Epidermal melanocyte (primary cell): ENCODE measurements around the gene ELP1.
A peak's percentile ranks its signal among the peaks of the same experiment; 100 is the strongest.
"Not testable (repeated sequence)": the region's sequence is repeated elsewhere in the genome, so short reads cannot be mapped to it uniquely, and the experiment has no call there.

ENCODE experiments used
- DNase-seq: peaks from one replicate; pipeline ENCODE4 v3.0.0; 2011; ENCODE audit warnings: low spot score; ENCODE audit not compliant: insufficient read length

The ELP1 gene

GRCh38 chr9:108854641-108855528 lies 79.0 kb downstream of the ELP1 start:
- peak; percentile 5 for DNase-seq

DNA sequence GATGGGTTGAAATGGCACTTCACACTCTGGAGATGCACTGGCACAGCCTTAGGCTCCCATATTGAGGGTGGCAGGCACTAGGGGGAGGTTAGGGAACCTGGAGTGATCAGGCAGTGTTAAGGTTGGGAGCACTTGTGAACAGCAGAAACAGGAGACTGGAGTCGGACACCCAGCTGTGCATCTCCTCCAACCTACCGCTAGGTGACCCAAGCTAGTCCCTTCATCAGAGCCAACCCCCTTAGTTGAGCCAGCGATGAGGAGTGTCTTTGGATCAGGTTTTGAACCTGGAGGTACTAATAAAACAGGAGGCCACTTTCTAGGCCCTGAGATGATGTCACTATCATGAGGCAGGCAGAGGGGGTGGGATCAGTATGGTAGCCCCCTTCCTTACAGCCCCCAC lies 79.8 kb downstream of the ELP1 start:
- DNase-seq, result no peak

DNA sequence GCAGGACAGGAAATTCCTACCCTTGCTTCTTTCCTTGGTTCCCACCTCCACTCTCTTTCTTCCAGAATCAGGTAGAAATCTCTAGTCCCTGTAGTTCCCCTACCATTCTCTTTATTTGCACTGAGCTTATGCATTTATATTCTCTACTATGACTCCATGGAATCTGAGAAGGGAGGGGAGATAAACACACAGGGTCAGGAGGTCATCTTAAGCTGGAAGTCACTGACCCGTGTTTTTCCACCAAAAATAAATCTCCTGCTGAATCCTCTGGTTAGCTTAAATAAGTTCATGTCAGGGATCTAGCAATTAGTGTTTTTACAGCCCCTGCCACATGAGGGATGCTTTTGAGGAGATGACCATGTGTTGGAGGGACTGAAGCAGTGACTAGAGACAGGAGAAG lies 81.8 kb downstream of the ELP1 start:
- DNase-seq, result no peak

DNA sequence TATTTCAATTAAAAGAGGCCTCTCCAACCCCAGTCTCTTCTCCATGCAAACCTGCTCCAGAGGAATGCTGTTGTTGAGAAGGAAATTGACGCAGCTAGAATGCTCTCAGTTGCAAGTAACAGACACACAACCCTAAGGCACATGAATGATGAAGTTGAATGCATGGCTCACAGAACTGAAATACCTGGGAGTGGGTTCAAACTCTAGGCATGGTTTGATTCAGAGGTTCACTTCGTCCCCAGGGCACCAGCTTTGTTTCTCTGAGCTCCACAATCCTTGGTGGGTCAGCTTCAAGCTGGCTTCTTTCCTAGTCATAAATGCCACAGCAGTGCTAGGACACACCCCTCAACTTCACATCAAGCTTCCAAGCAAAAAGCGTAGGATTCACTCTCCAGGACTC lies 82.8 kb downstream of the ELP1 start:
- DNase-seq, result no peak

DNA sequence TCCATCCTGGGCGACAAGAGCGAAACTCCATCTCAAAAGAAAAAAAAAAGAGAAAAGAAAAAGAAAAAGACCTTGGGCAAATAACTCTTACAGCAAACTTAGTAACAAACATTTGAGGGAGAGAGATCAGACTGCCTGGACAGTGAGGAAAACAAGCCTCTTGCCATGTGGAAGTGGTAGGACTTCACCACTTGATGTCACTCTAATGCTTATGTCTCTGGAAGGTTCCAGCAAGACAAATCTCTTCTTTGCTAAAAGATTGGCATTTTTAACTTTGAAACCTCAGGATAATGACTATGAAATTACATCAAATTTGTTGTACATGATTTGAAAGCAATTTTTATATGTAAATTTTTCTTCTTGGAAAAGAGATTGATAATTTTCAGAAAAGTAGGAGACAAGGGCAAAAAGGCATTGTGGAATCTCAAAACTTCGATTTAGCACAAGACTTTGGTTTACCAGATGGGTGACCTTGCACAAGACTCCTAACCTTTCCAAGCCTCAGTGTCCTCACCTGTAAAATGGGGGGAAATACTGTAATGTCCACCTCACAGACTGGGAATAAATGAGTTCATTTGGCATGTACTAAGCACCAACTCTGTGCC lies 83.5 kb downstream of the ELP1 start:
- no peak for DNase-seq

- not testable (repeated sequence) for DNase-seq
Measured at GRCh38 chr9:108848296-108848695, 85.6 kb downstream of the ELP1 start.

GRCh38 chr9:108845947-108846346 lies 88.0 kb downstream of the ELP1 start:
- DNase-seq, result no peak

GRCh38 chr9:108845507-108845906 lies 88.4 kb downstream of the ELP1 start:
- no peak for DNase-seq

GRCh38 chr9:108844856-108845255 lies 89.1 kb downstream of the ELP1 start:
- DNase-seq, result no peak

DNA sequence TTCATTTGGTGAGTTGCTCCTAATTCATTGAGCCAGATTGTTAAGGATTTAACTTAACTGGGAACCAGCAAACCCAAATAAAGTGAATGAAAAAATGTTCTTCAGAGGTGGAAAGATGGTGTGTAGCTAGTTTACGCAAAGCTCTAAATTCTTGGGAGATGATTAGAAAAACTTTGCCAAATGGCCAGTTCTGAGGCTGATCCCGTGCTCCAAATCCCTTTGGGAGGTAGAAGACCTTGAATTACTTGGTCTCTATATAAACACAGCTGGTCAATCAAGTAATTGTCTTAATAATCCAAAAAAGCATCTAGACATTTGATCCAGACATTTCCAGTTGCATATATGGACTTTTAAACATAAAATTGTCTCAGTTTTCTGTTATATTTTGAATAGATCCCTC lies 89.5 kb downstream of the ELP1 start:
- no peak for DNase-seq

GRCh38 chr9:108842610-108843295 lies 91.2 kb downstream of the ELP1 start:
- DNase-seq, result no peak

DNA sequence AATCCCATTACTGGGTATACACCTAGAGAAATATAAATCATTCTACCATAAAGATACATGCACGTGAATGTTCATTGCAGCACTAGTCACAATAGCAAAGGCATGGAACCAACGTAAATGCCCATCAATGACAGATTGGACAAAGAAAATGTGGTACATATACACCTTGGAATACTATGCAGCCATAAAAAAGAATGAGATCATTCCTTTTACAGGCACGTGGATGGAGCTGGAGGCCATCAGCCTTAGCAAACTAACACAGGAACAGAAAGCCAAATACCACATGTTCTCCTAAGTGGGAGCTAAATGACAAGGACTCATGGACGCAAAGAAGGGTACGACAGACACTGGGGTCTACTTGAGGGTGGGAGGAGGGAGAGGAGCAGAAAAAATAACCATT lies 94.4 kb downstream of the ELP1 start:
- DNase-seq, result not testable (repeated sequence)

GRCh38 chr9:108838017-108838416 lies 95.9 kb downstream of the ELP1 start:
- DNase-seq, result no peak

DNA sequence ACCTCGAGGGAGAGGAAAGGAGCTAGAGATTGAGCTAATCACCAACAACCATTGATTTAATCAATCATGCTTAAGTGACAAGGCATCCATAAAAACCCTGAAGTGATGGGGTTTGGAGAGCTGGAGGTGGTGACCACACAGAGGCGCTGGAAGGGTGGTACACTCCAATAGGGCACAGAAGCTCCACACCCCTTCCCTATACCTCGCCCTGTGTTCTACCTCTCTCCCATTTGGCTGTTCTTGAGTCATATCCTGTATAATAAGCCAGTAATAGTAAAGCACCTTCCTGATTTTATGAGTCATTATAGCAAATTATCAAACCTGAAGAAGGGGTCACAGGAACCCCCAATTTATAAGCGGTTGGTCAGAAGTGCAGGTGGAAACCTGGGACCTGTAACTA lies 96.4 kb downstream of the ELP1 start:
- DNase-seq, result no peak

- no peak for DNase-seq
Measured at GRCh38 chr9:108836781-108837180, 97.1 kb downstream of the ELP1 start.

DNA sequence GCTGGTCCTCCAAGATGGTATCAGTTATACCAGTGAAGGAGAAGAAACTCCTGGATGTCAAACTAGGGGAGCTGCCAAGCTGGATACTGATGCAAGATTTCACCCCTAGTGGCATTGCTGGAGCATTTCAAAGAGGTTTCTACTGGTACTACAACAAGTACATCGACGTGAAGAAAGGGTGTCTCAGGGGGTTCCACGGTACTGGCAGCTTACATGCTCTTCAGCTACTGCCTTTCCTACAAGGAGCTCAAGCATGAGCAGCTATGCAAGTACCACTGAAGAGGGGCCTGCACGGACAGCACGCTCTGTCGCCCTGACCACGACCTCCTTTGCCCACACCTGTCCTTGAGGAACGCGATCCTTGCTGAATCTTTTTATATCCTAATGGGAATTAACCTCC lies 97.6 kb downstream of the ELP1 start:
- DNase-seq, result no peak

GRCh38 chr9:108835831-108836230 lies 98.1 kb downstream of the ELP1 start:
- DNase-seq, result no peak

- no peak for DNase-seq
Measured at GRCh38 chr9:108834959-108835665, 98.8 kb downstream of the ELP1 start.

DNA sequence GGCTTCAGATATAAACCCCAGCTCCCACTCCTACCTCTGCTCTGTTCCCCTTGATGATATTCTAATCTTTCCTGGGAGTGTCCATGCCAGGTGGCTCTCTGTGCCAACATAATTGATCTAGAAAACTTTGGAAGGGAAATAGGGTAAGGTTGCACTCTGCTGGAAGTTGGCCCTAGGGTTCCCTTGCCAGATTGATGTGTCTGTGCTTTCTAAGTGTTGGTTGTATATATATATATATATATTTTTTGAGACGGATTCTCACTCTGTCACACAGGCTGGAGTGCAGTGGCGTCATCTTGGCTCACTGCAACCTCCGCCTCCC lies 101.8 kb downstream of the ELP1 start:
- DNase-seq, result no peak

DNA sequence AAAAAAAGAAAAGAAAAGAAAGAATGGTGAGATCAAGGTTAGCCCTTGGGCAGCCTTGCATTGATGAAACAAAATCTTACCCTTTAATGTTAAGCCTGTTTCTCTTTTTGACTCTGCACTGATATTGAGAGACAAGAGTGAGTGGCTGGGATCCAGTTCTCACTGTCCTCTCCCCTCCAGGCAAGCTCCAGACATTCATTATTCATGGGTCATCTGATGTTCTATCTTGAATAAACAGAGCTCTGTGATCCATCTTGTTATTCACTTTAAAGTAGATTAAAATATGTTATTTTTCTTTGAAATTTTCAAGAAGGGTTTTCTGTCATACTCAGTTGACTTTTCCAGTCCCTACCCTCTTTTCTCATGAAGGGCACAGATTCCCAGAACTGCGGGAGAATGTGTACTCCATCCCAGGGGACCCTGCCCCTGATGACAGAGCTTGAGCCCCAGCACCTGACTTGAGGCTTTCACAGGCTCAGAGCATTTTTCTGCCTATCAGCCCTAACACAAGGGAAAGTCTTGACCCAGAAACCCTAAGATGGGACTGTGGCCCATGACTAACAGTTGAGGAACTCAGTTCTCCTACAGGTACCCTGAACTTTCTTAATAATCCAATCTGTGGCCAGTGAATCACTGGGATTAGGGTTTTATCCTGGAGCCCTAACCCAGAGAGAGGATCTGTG lies 102.3 kb downstream of the ELP1 start:
- peak; percentile 44 for DNase-seq

GRCh38 chr9:108830272-108830671 lies 103.7 kb downstream of the ELP1 start:
- DNase-seq, result no peak
